Measurements from ENCODE around the gene SLC16A2.

SLC16A2 gene

GRCh38 chrX:74523870-74524735 is 102.8 kb downstream of the SLC16A2 start:
- H3K27ac Mint-ChIP-seq = no peak overlapping the region
- DNase-seq = no peak
- peaks cover 21% of the 10 kb centered on the region for H3K9me3 Mint-ChIP-seq
- H3K4me3 Mint-ChIP-seq = no peak overlapping the region
- H3K27me3 Mint-ChIP-seq (ENCODE audit: low read depth, poor library complexity) = no peaks in the 10 kb centered on the region
- H3K4me1 Mint-ChIP-seq = peaks cover 10% of the 10 kb centered on the region
- peaks cover 16% of the 10 kb centered on the region for H3K36me3 Mint-ChIP-seq (ENCODE audit: low read depth)
- TF ChIP-seq, protein P1, sequence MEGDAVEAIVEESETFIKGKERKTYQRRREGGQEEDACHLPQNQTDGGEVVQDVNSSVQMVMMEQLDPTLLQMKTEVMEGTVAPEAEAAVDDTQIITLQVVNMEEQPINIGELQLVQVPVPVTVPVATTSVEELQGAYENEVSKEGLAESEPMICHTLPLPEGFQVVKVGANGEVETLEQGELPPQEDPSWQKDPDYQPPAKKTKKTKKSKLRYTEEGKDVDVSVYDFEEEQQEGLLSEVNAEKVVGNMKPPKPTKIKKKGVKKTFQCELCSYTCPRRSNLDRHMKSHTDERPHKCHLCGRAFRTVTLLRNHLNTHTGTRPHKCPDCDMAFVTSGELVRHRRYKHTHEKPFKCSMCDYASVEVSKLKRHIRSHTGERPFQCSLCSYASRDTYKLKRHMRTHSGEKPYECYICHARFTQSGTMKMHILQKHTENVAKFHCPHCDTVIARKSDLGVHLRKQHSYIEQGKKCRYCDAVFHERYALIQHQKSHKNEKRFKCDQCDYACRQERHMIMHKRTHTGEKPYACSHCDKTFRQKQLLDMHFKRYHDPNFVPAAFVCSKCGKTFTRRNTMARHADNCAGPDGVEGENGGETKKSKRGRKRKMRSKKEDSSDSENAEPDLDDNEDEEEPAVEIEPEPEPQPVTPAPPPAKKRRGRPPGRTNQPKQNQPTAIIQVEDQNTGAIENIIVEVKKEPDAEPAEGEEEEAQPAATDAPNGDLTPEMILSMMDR (IDR thresholded peaks at IDR 0.05) = no peak

- DNase-seq = no peak
- H3K4me3 Mint-ChIP-seq = no peak overlapping the region
- peaks cover 10% of the 10 kb centered on the region for H3K4me1 Mint-ChIP-seq
- peaks cover 23% of the 10 kb centered on the region for H3K36me3 Mint-ChIP-seq (ENCODE audit: low read depth)
- H3K9me3 Mint-ChIP-seq = peaks cover 16% of the 10 kb centered on the region
- no peaks in the 10 kb centered on the region for H3K27me3 Mint-ChIP-seq (ENCODE audit: low read depth, poor library complexity)
- TF ChIP-seq, protein P1 (IDR thresholded peaks at IDR 0.05) = no peak
- no peak overlapping the region for H3K27ac Mint-ChIP-seq
These were observed 103.8 kb downstream of the SLC16A2 start for GRCh38 chrX:74525116-74525515.

DNA sequence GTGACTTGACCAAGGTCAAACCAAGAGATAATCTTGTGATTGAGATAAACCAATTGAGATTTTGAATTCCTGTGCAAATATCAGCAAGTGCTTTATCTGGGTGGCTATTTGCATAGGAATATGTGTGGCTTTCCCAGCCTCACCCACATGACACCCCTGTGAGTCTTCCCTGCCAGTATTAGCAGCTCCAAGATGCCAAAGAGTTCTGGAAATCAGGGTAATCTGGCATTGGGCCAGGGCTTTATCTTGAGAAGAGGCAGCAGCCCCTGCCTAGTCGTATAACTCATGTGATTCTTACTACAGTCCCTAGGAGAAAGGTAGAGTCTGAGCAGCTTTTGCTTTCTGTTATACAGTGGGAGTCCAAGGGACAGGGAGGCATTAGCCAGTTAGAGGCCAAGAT is 105.5 kb downstream of the SLC16A2 start:
- TF ChIP-seq, protein P1 (IDR thresholded peaks at IDR 0.05) = no peak
- Mint-ChIP-seq H3K36me3 (ENCODE audit: low read depth) (peaks cover 26% of the 10 kb centered on the region), H3K9me3 (peaks cover 16% of the 10 kb centered on the region), H3K27ac (no peak overlapping the region), H3K4me3 (no peak overlapping the region), H3K4me1 (peaks cover 10% of the 10 kb centered on the region), H3K27me3 (ENCODE audit: low read depth, poor library complexity) (no peaks in the 10 kb centered on the region)
- no peak for DNase-seq

GRCh38 chrX:74527350-74527749 is 106.1 kb downstream of the SLC16A2 start:
- Mint-ChIP-seq H3K4me1 (peaks cover 10% of the 10 kb centered on the region), H3K4me3 (no peak overlapping the region), H3K27me3 (ENCODE audit: low read depth, poor library complexity) (no peaks in the 10 kb centered on the region), H3K9me3 (peaks cover 16% of the 10 kb centered on the region), H3K36me3 (ENCODE audit: low read depth) (peaks cover 32% of the 10 kb centered on the region), H3K27ac (no peak overlapping the region)
- no peak for DNase-seq
- TF ChIP-seq, protein P1 (IDR thresholded peaks at IDR 0.05) = no peak

DNA sequence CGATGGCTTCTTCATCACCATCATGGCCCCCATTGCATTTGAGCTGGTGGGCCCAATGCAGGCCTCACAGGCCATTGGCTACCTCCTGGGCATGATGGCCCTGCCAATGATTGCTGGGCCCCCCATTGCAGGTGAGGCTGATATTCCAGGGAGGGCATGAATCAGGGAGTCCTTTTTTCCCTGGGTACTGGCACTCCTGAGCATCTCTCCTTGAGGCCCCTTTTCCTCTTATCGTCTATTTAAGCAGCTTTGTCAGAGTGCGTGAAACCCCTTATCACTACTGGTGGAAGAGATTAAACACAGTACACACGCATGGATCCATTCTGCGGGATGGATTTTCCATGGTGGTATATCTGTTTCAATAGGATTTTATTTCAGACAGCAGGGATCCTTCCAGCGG is 108.0 kb downstream of the SLC16A2 start:
- TF ChIP-seq, protein P1 (IDR thresholded peaks at IDR 0.05) = no peak
- Mint-ChIP-seq H3K27me3 (ENCODE audit: low read depth, poor library complexity) (no peaks in the 10 kb centered on the region), H3K27ac (no peak overlapping the region), H3K9me3 (peaks cover 17% of the 10 kb centered on the region), H3K4me1 (peaks cover 14% of the 10 kb centered on the region), H3K4me3 (no peak overlapping the region), H3K36me3 (ENCODE audit: low read depth) (peaks cover 28% of the 10 kb centered on the region)
- DNase-seq = no peak

GRCh38 chrX:74531081-74531480 is 109.8 kb downstream of the SLC16A2 start:
- Mint-ChIP-seq H3K27me3 (ENCODE audit: low read depth, poor library complexity) (no peaks in the 10 kb centered on the region), H3K4me3 (no peak overlapping the region), H3K36me3 (ENCODE audit: low read depth) (peaks cover 18% of the 10 kb centered on the region), H3K9me3 (peaks cover 16% of the 10 kb centered on the region), H3K27ac (no peak overlapping the region), H3K4me1 (peaks cover 27% of the 10 kb centered on the region)
- TF ChIP-seq, protein P1 (IDR thresholded peaks at IDR 0.05) = no peak
- no peak for DNase-seq
